ENCODE data around the gene SV2C. TPM values are rescaled to one million over a fixed set of nuclear protein-coding genes. Genes with fewer than 3 reads are reported as not detected.
A peak's percentile ranks its signal among the peaks of the same experiment; 100 is the strongest.

The SV2C gene
- total and polyA plus RNA-seq, 4 experiments from 2014 or later = 0.02 TPM; not detected in 3

DNA sequence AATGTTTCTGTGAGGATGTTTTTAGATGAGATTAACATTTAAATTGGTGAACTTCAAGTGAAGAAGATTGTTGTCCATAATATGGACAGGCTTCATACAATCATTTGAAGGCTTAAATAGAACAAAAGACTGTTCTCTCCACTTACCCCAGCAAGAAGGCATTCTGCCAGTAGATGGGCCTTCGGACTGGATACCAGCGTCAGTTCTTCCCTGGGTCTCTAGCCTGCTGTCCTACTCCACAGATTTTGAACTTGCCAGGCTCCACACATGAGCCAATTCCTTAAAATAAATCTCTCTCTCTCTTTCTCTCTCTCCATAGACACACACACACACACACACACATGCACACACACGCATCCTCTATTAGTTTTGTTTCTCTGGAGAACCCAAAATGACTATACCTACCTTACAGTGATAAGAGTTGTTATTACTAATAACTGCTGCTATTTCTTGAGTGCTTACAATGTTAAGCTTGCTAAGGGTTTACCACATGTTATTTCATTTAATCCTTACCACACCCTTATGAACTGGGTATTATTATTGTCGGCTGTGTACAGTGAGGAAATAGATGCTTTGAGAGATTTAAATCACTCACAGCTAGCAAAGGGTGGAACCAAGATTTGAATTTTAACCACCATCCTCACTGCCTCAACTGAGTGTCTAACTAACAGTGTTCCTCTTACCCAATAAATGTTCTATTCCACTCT, 300.1 kb downstream of the SV2C start:
- H3K27me3 ChIP-seq (ENCODE audit: insufficient read depth, low read length) = no peaks in the 10 kb centered on the region
- Mint-ChIP-seq H3K4me3 (peak overlapping the region in 4 of 8 donors; percentile 2 to 57 (median 6)), H3K27me3 (no peaks in the 10 kb centered on the region), H3K4me1 (peaks cover 33 to 63% (median 44%) of the 10 kb centered on the region in 4 donors), H3K9me3 (peaks cover 0 to 3% (median 0%) of the 10 kb centered on the region in 8 donors), H3K36me3 (no peaks in the 10 kb centered on the region), H3K27ac (peak overlapping the region in 6 of 7 donors; percentile 3 to 89 (median 58))
- no peak for DNase-seq
- ChIA-PET CTCF (ENCODE audit: partially characterized antibody) (interaction anchor here (0.9 to 1.8 kb wide), 4 partner anchors 11 to 163 kb away, joined by 3 to 5 read pairs (median 3); partner anchors contain the start of gene IQGAP2), POLR2A (ENCODE audit: partially characterized antibody) (interaction anchor here (0.6 to 2.9 kb wide), 6 partner anchors 10 to 164 kb away, joined by 3 to 27 read pairs (median 4); partner anchors contain the start of gene IQGAP2)
- peaks cover 54% of the 10 kb centered on the region for H3K4me1 ChIP-seq (ENCODE audit: insufficient read depth, low read length)
- H3K27ac ChIP-seq (ENCODE audit: low read depth, low read length) = no peak overlapping the region
- H3K36me3 ChIP-seq (ENCODE audit: insufficient read depth, low read length) = no peaks in the 10 kb centered on the region
- no peaks in the 10 kb centered on the region for H3K9me3 ChIP-seq (ENCODE audit: control insufficient read depth in 1 of 2, low read length in 2 of 2)
- intact Hi-C loops (cut with micrococcal nuclease) = no loop called here
- H3K4me3 ChIP-seq (ENCODE audit: low read length in 2 of 2) = no peak overlapping the region

DNA sequence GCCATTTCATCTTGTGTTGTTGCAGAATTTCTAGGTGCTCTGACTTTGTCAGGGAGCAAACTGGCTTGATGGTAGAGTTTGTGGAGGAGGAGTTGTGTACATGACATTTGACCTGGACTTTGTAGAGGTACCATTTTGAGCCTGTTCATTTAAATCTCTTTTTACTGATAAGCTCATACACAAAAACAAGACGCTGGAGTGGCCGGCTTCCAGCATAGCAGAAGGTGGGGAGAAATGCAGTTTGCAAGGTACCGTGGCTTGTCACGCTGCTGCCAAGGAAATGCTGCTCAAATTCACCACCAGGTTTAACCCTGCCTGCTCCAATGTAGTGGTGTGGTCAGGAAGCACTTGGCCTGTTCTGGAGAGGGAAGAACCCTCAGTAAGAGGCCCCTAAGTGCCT, 301.0 kb downstream of the SV2C start:
- Mint-ChIP-seq H3K4me1 (peaks cover 27 to 61% (median 39%) of the 10 kb centered on the region in 4 donors), H3K9me3 (peaks cover 0 to 3% (median 0%) of the 10 kb centered on the region in 8 donors), H3K27ac (peak overlapping the region in 4 of 7 donors; percentile 9 to 68 (median 36)), H3K27me3 (no peaks in the 10 kb centered on the region), H3K36me3 (no peaks in the 10 kb centered on the region), H3K4me3 (peak overlapping the region in 6 of 8 donors; percentile 40 to 59 (median 54))
- no peak overlapping the region for H3K4me3 ChIP-seq (ENCODE audit: low read length in 2 of 2)
- intact Hi-C loops (cut with micrococcal nuclease) = no loop called here
- CTCF ChIA-PET (ENCODE audit: partially characterized antibody) = interaction anchor here (0.6 to 1.4 kb wide), 4 partner anchors 12 to 162 kb away, joined by 3 to 5 read pairs (median 3); no protein-coding TSS in a partner anchor
- H3K27me3 ChIP-seq (ENCODE audit: insufficient read depth, low read length) = no peaks in the 10 kb centered on the region
- DNase-seq = no peak
- no peak overlapping the region for H3K27ac ChIP-seq (ENCODE audit: low read depth, low read length)
- no peaks in the 10 kb centered on the region for H3K9me3 ChIP-seq (ENCODE audit: control insufficient read depth in 1 of 2, low read length in 2 of 2)
- H3K36me3 ChIP-seq (ENCODE audit: insufficient read depth, low read length) = no peaks in the 10 kb centered on the region
- H3K4me1 ChIP-seq (ENCODE audit: insufficient read depth, low read length) = peaks cover 47% of the 10 kb centered on the region
- POLR2A ChIA-PET (ENCODE audit: partially characterized antibody) = interaction anchor here (1.1 to 2.9 kb wide), 4 partner anchors 9 to 58 kb away, joined by 3 to 27 read pairs (median 5); partner anchors contain the start of gene IQGAP2

DNA sequence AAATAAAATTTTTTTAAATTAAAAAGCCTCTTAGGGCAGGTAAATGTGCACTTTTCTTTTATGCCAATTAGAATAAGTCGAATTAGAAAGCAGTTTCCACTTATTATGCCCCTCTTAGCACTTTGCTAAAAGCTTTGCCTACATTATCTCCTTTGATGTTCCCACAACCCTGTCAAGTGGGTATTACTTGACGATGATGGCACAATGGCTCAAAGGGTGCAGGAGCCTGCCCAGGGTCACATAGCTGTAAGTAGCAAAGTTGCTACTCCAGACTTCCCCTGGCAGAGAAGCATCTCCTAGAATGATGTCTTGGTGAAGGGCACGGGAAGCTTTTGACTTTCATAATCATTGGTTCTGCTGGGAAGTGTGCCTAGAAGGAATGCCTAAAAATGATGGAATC, 301.5 kb downstream of the SV2C start:
- Mint-ChIP-seq H3K9me3 (peaks cover 0 to 3% (median 0%) of the 10 kb centered on the region in 8 donors), H3K4me3 (peak overlapping the region in 6 of 8 donors; percentile 8 to 61 (median 37)), H3K27ac (peak overlapping the region in 3 of 7 donors; percentile 15 to 79 (median 30)), H3K4me1 (peaks cover 24 to 59% (median 36%) of the 10 kb centered on the region in 4 donors), H3K27me3 (no peaks in the 10 kb centered on the region), H3K36me3 (no peaks in the 10 kb centered on the region)
- Histone ChIP-seq H3K4me1 (ENCODE audit: insufficient read depth, low read length) (peaks cover 44% of the 10 kb centered on the region), H3K27ac (ENCODE audit: low read depth, low read length) (no peak overlapping the region), H3K36me3 (ENCODE audit: insufficient read depth, low read length) (no peaks in the 10 kb centered on the region), H3K9me3 (ENCODE audit: control insufficient read depth in 1 of 2, low read length in 2 of 2) (no peaks in the 10 kb centered on the region), H3K27me3 (ENCODE audit: insufficient read depth, low read length) (no peaks in the 10 kb centered on the region), H3K4me3 (ENCODE audit: low read length in 2 of 2) (no peak overlapping the region)
- intact Hi-C loops (cut with micrococcal nuclease) = no loop called here
- peak in 1 of 5 donors; percentile 49 for DNase-seq
- ChIA-PET CTCF (ENCODE audit: partially characterized antibody) (interaction anchor here (0.6 to 1.4 kb wide), 2 partner anchors 156 to 160 kb away, joined by 3 to 5 read pairs; no protein-coding TSS in a partner anchor), POLR2A (ENCODE audit: partially characterized antibody) (interaction anchor here (0.6 to 2.9 kb wide), 4 partner anchors 18 to 332 kb away, joined by 3 to 27 read pairs (median 5); partner anchors contain the start of gene IQGAP2)

DNA sequence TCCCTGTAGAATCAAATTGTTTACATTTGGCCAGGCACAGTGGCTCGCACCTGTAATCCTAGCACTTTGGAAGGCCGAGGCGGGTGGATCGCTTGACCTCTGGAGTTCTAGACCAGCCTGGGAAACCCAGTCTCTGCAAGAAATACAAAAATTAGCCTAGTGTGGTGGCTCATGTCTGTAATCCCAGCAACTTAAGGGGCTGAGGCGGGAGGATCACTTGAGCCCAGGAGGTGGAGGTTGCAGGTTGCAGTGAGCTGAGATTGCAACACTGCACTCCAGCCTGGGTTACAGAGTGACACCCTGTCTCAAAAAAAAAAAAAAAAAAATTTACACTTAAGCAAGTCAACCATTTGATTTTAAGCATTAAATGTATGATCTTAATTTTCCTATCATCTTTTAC, 302.4 kb downstream of the SV2C start:
- H3K4me3 ChIP-seq (ENCODE audit: low read length in 2 of 2) = no peak overlapping the region
- H3K36me3 ChIP-seq (ENCODE audit: insufficient read depth, low read length) = no peaks in the 10 kb centered on the region
- no peak overlapping the region for H3K4me3 Mint-ChIP-seq
- no peaks in the 10 kb centered on the region for H3K27me3 ChIP-seq (ENCODE audit: insufficient read depth, low read length)
- intact Hi-C loops (cut with micrococcal nuclease) = no loop called here
- H3K4me1 Mint-ChIP-seq = peaks cover 32 to 60% (median 39%) of the 10 kb centered on the region in 4 donors
- no peaks in the 10 kb centered on the region for H3K27me3 Mint-ChIP-seq
- H3K4me1 ChIP-seq (ENCODE audit: insufficient read depth, low read length) = peaks cover 46% of the 10 kb centered on the region
- no peaks in the 10 kb centered on the region for H3K9me3 ChIP-seq (ENCODE audit: control insufficient read depth in 1 of 2, low read length in 2 of 2)
- ChIA-PET POLR2A (ENCODE audit: partially characterized antibody) (interaction anchor here (0.6 to 9.6 kb wide), 3 partner anchors 18 to 155 kb away, joined by 3 to 102 read pairs (median 3); partner anchors contain the start of gene IQGAP2), CTCF (ENCODE audit: partially characterized antibody) (interaction anchor here (1.7 kb wide), 1 partner anchor 17 kb away, joined by 7 read pairs; the partner anchor contains the start of gene IQGAP2)
- H3K36me3 Mint-ChIP-seq = no peaks in the 10 kb centered on the region
- H3K27ac Mint-ChIP-seq = peak overlapping the region in 1 of 7 donors; percentile 55
- H3K9me3 Mint-ChIP-seq = peaks cover 0 to 3% (median 0%) of the 10 kb centered on the region in 8 donors
- no peak overlapping the region for H3K27ac ChIP-seq (ENCODE audit: low read depth, low read length)
- DNase-seq = no peak

DNA sequence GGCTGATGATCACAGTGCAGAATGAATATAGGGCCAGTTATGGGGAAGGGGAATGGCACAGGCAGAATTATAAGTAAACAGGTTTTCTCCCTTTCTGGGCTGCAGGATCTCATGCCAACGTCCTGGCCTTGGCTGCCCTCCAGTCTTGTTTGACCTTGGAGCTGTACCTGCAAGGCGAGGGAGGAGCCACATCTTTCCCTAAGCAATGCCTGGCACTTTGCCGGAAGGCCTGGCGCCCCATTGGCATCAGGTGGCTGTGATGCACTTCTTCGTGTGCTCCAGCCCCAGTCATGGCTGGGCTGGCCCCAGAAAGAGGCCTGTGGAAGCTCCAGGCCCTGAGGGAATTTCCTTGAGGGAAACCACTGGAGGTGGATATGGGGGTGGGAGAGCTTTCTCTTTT, 303.2 kb downstream of the SV2C start:
- H3K36me3 Mint-ChIP-seq = no peaks in the 10 kb centered on the region
- H3K27me3 ChIP-seq (ENCODE audit: insufficient read depth, low read length) = no peaks in the 10 kb centered on the region
- CTCF ChIA-PET (ENCODE audit: partially characterized antibody) = interaction anchor here (1.7 kb wide), 1 partner anchor 16 kb away, joined by 7 read pairs; the partner anchor contains the start of gene IQGAP2
- no peak for DNase-seq
- no peak overlapping the region for H3K4me3 Mint-ChIP-seq
- H3K27me3 Mint-ChIP-seq = no peaks in the 10 kb centered on the region
- H3K27ac ChIP-seq (ENCODE audit: low read depth, low read length) = no peak overlapping the region
- H3K27ac Mint-ChIP-seq = peak overlapping the region in 2 of 7 donors; percentile 8 to 57
- H3K4me1 ChIP-seq (ENCODE audit: insufficient read depth, low read length) = peaks cover 54% of the 10 kb centered on the region
- no peaks in the 10 kb centered on the region for H3K9me3 ChIP-seq (ENCODE audit: control insufficient read depth in 1 of 2, low read length in 2 of 2)
- H3K36me3 ChIP-seq (ENCODE audit: insufficient read depth, low read length) = no peaks in the 10 kb centered on the region
- H3K4me3 ChIP-seq (ENCODE audit: low read length in 2 of 2) = no peak overlapping the region
- intact Hi-C loops (cut with micrococcal nuclease) = no loop called here
- H3K4me1 Mint-ChIP-seq = peaks cover 35 to 65% (median 45%) of the 10 kb centered on the region in 4 donors
- POLR2A ChIA-PET (ENCODE audit: partially characterized antibody) = interaction anchor here (1.3 to 9.6 kb wide), 2 partner anchors 17 to 54 kb away, joined by 3 to 102 read pairs; partner anchors contain the start of gene IQGAP2
- peaks cover 0 to 3% (median 0%) of the 10 kb centered on the region in 8 donors for H3K9me3 Mint-ChIP-seq

DNA sequence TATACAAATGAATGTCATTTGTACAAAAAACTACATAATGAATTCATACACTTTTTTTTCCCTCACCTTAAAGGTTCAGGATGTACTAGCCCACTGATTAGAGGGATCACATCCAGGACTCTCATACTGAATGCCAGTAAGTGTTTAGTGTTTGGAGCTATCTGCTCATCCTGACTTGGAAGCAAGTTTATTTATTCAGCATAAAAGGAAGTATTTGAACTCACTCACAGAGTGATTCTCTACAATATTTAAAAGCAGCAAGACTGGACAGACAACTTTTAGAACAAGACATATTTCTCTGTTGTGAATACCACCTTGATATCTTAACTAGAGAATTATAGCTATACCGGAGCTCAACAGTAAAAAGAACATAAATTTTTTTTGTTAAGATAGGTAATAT, 305.1 kb downstream of the SV2C start:
- Histone ChIP-seq H3K36me3 (ENCODE audit: insufficient read depth, low read length) (no peaks in the 10 kb centered on the region), H3K4me3 (ENCODE audit: low read length in 2 of 2) (no peak overlapping the region), H3K9me3 (ENCODE audit: control insufficient read depth in 1 of 2, low read length in 2 of 2) (no peaks in the 10 kb centered on the region), H3K4me1 (ENCODE audit: insufficient read depth, low read length) (peaks cover 64% of the 10 kb centered on the region), H3K27me3 (ENCODE audit: insufficient read depth, low read length) (no peaks in the 10 kb centered on the region), H3K27ac (ENCODE audit: low read depth, low read length) (no peak overlapping the region)
- Mint-ChIP-seq H3K27me3 (no peaks in the 10 kb centered on the region), H3K36me3 (no peaks in the 10 kb centered on the region), H3K4me1 (peaks cover 42 to 69% (median 56%) of the 10 kb centered on the region in 4 donors), H3K4me3 (no peak overlapping the region), H3K27ac (no peak overlapping the region), H3K9me3 (peaks cover 0 to 3% (median 0%) of the 10 kb centered on the region in 8 donors)
- intact Hi-C loops (cut with micrococcal nuclease) = no loop called here
- CTCF ChIA-PET (ENCODE audit: partially characterized antibody) = interaction anchor here (1.2 to 4.2 kb wide), 4 partner anchors 9 to 159 kb away, joined by 4 to 36 read pairs (median 9); partner anchors contain the start of gene IQGAP2
- DNase-seq = no peak
- POLR2A ChIA-PET (ENCODE audit: partially characterized antibody) = interaction anchor here (0.9 to 9.6 kb wide), 4 partner anchors 11 to 155 kb away, joined by 3 to 102 read pairs (median 4); partner anchors contain the start of gene IQGAP2

Data from CD4-positive, alpha-beta memory T cell (primary cell).